H9 (cell line): Measurements from ENCODE around the gene CDH23. TPM values are rescaled to one million over a fixed set of nuclear protein-coding genes. Genes with fewer than 3 reads are reported as not detected.
"Not testable (repeated sequence)": the region's sequence is repeated elsewhere in the genome, so short reads cannot be mapped to it uniquely, and the experiment has no call there.

Source experiments
- DNase-seq: peaks from one replicate; pipeline ENCODE4 v3.0.0-alpha.2; 2017
- H2AFZ ChIP-seq: one replicate; pipeline ENCODE4 v1.6.1; 2013; ENCODE audit warnings: mild to moderate bottlenecking, low read length, control low read depth, moderate library complexity
- H2AK5ac ChIP-seq: 2 replicates; pipeline ENCODE4 v1.6.1; 2013; ENCODE audit warnings: low read length, control low read depth, mixed read lengths; ENCODE audit not compliant: insufficient read length
- H2BK120ac ChIP-seq: one replicate; pipeline ENCODE4 v1.6.1; 2013; ENCODE audit warnings: low read depth, mild to moderate bottlenecking, low read length, control low read depth, inconsistent platforms; ENCODE audit not compliant: poor library complexity, severe bottlenecking
- H2BK12ac ChIP-seq: 2 replicates; pipeline ENCODE4 v1.6.1; 2013; ENCODE audit warnings: low read length, control low read depth, mixed read lengths, low read depth; ENCODE audit not compliant: insufficient read length
- H2BK15ac ChIP-seq: 2 replicates; pipeline ENCODE4 v1.6.1; 2013; ENCODE audit warnings: low read depth, low read length, control low read depth
- H2BK20ac ChIP-seq: one replicate; pipeline ENCODE4 v1.6.1; 2013; ENCODE audit warnings: low read depth, mild to moderate bottlenecking, low read length, control low read depth, inconsistent platforms; ENCODE audit not compliant: poor library complexity, severe bottlenecking
- H2BK5ac ChIP-seq: 2 replicates; pipeline ENCODE4 v1.6.1; 2013; ENCODE audit warnings: low read length, control low read depth, mixed read lengths; ENCODE audit not compliant: insufficient read length
- H3K14ac ChIP-seq: 2 replicates; pipeline ENCODE4 v1.6.1; 2013; ENCODE audit warnings: low read length, control low read depth; ENCODE audit not compliant: insufficient read depth
- H3K18ac ChIP-seq: 2 replicates; pipeline ENCODE4 v1.6.1; 2013; ENCODE audit warnings: low read depth, mild to moderate bottlenecking, mixed read lengths, low read length, control low read depth; ENCODE audit not compliant: insufficient read length
- H3K23ac ChIP-seq: 2 replicates; pipeline ENCODE4 v1.6.1; 2013; ENCODE audit warnings: low read length, control low read depth, mixed read lengths, low read depth; ENCODE audit not compliant: insufficient read length
- H3K23me2 ChIP-seq: 2 replicates; pipeline ENCODE4 v1.6.1; 2013; ENCODE audit warnings: low read depth, mild to moderate bottlenecking, mixed read lengths, low read length, control low read depth; ENCODE audit not compliant: insufficient read length, poor library complexity, severe bottlenecking
- H3K27ac ChIP-seq: 2 replicates; pipeline ENCODE4 v1.5.1; 2013; ENCODE audit warnings: low read length, control low read depth, mixed read lengths, low read depth; ENCODE audit not compliant: insufficient read length
- H3K27me3 ChIP-seq: 2 replicates; pipeline ENCODE4 v1.6.1; 2013; ENCODE audit warnings: low read length, control low read depth, inconsistent platforms; ENCODE audit not compliant: insufficient read depth
- H3K4ac ChIP-seq: 2 replicates; pipeline ENCODE4 v1.6.1; 2013; ENCODE audit warnings: low read depth, mild to moderate bottlenecking, control low read depth, inconsistent platforms, low read length, moderate library complexity
- H3K4me1 ChIP-seq: 2 replicates; pipeline ENCODE4 v1.6.1; 2013; ENCODE audit warnings: low read length, control low read depth, inconsistent platforms; ENCODE audit not compliant: insufficient read depth
- H3K4me2 ChIP-seq: 2 replicates; pipeline ENCODE4 v1.6.1; 2013; ENCODE audit warnings: low read length, control low read depth, mixed read lengths; ENCODE audit not compliant: insufficient read length, insufficient read depth
- H3K56ac ChIP-seq: 2 replicates; pipeline ENCODE4 v1.6.1; 2013; ENCODE audit warnings: low read depth, mild to moderate bottlenecking, mixed read lengths, low read length, control low read depth; ENCODE audit not compliant: insufficient read length
- H3K79me1 ChIP-seq: 2 replicates; pipeline ENCODE4 v1.6.1; 2013; ENCODE audit warnings: low read depth, mild to moderate bottlenecking, moderate library complexity, low read length, control low read depth, inconsistent platforms; ENCODE audit not compliant: insufficient read depth, poor library complexity, severe bottlenecking
- H3K79me2 ChIP-seq: 2 replicates; pipeline ENCODE4 v1.6.1; 2013; ENCODE audit warnings: low read length, control low read depth, inconsistent platforms; ENCODE audit not compliant: insufficient read depth
- H3K9ac ChIP-seq: 2 replicates; pipeline ENCODE4 v1.6.1; 2013; ENCODE audit warnings: low read length, control low read depth, mixed read lengths; ENCODE audit not compliant: insufficient read length; ENCODE audit errors: extremely low read depth
- H3K9me3 ChIP-seq: one replicate; pipeline ENCODE4 v1.6.1; 2013; ENCODE audit warnings: low read depth, low read length, inconsistent platforms; ENCODE audit not compliant: control insufficient read depth
- H3T11ph ChIP-seq: one replicate; pipeline ENCODE4 v1.6.1; 2013; ENCODE audit warnings: mild to moderate bottlenecking, low read length, control low read depth, inconsistent platforms
- H4K20me1 ChIP-seq: one replicate; pipeline ENCODE4 v1.6.1; 2013; ENCODE audit not compliant: control insufficient read depth, insufficient read length, insufficient read depth
- H4K5ac ChIP-seq: 2 replicates; pipeline ENCODE4 v1.6.1; 2013; ENCODE audit warnings: low read depth, mild to moderate bottlenecking, mixed read lengths, low read length, control low read depth; ENCODE audit not compliant: insufficient read length
- H4K8ac ChIP-seq: replicated peaks from 2 replicates; pipeline ENCODE4 v1.6.1; 2013; ENCODE audit warnings: low read length, control low read depth, mixed read lengths, low read depth; ENCODE audit not compliant: insufficient read length
- H4K91ac ChIP-seq: 2 replicates; pipeline ENCODE4 v1.6.1; 2013; ENCODE audit warnings: low read depth, mild to moderate bottlenecking, moderate library complexity, mixed read lengths, low read length, control low read depth; ENCODE audit not compliant: insufficient read length
- H3K27ac Mint-ChIP-seq, 3 experiments: 2 replicates in 2 of 3; 3 replicates in 1 of 3; pipeline ENCODE4 v1.8.0; 2020 to 2021; ENCODE audit warnings: mixed read lengths in 3 of 3, mild to moderate bottlenecking in 1 of 3, moderate library complexity in 1 of 3
- H3K27me3 Mint-ChIP-seq: 2 replicates; pipeline ENCODE4 v1.8.0; 2021; ENCODE audit warnings: low read depth, mild to moderate bottlenecking, moderate library complexity, mixed read lengths
- H3K36me3 Mint-ChIP-seq, 3 experiments: 2 replicates in 2 of 3; 3 replicates in 1 of 3; pipeline ENCODE4 v1.8.0; 2020 to 2021; ENCODE audit warnings: low read depth in 3 of 3, mixed read lengths in 3 of 3; ENCODE audit not compliant: insufficient read depth in 1 of 3
- H3K4me1 Mint-ChIP-seq, 2 experiments: 2 replicates each; pipeline ENCODE4 v1.8.0; 2020; ENCODE audit warnings: mixed read lengths in 2 of 2
- H3K4me3 Mint-ChIP-seq, 2 experiments: 2 replicates in 1 of 2; 3 replicates in 1 of 2; pipeline ENCODE4 v1.8.0; 2020 to 2021; ENCODE audit warnings: mild to moderate bottlenecking in 2 of 2, mixed read lengths in 2 of 2, moderate library complexity in 1 of 2
- H3K9me3 Mint-ChIP-seq, 2 experiments: 2 replicates in 1 of 2; 3 replicates in 1 of 2; pipeline ENCODE4 v1.8.0; 2020; ENCODE audit warnings: mild to moderate bottlenecking in 2 of 2, mixed read lengths in 2 of 2, moderate library complexity in 1 of 2
- CTCF ChIP-seq: fragments of 200-600 bp; sonication (generic); conservative IDR thresholded peaks from 3 replicates; pipeline ENCODE4 v1.8.0; 2021; ENCODE audit warnings: antibody characterized with exemption, mild to moderate bottlenecking
- WGBS: extraction: QIAGEN DNeasy Blood & Tissue Kit; methylation state at CpG from one replicate; pipeline ENCODE4 v1.1.7; 2013; ENCODE audit warnings: missing lambda C conversion rate, low lambda C conversion rate, mixed read lengths; ENCODE audit not compliant: insufficient read length; ENCODE audit errors: extremely low coverage; 5-methylcytosine and 5-hydroxymethylcytosine counted together
- total RNA-seq: library from RNA; stranded (reverse); gene quantifications from 2 replicates; pipeline ENCODE4 v1.2.1, GENCODE V29; 2021

The CDH23 gene
- total RNA-seq, 1 experiment from 2014 or later: 2.1 TPM

GRCh38 chr10:71599518-71599917 lies 202.8 kb downstream of the CDH23 start:
- Histone ChIP-seq H3K9me3 (no peaks in the 10 kb centered on the region), H3T11ph (no peak overlapping the region), H2BK12ac (no peak overlapping the region), H3K56ac (no peak overlapping the region), H2AFZ (no peak overlapping the region), H3K27ac (no peak overlapping the region), H3K23me2 (no peaks in the 10 kb centered on the region), H3K79me1 (no peaks in the 10 kb centered on the region), H2BK15ac (no peak overlapping the region), H3K23ac (no peak overlapping the region), H2AK5ac (no peak overlapping the region), H4K5ac (no peak overlapping the region), H3K4ac (no peak overlapping the region), H3K4me1 (no peaks in the 10 kb centered on the region), H2BK20ac (no peak overlapping the region), H3K9ac (no peak overlapping the region), H4K91ac (no peak overlapping the region), H3K27me3 (no peaks in the 10 kb centered on the region), H3K14ac (no peak overlapping the region), H4K8ac (no peak overlapping the region), H3K79me2 (no peaks in the 10 kb centered on the region), H3K18ac (no peak overlapping the region), H2BK120ac (no peak overlapping the region), H4K20me1 (no peaks in the 10 kb centered on the region), H2BK5ac (no peak overlapping the region), H3K4me2 (no peak overlapping the region)
- Mint-ChIP-seq H3K9me3 (no peaks in the 10 kb centered on the region), H3K36me3 (no peaks in the 10 kb centered on the region), H3K4me1 (peaks cover 9 to 22% of the 10 kb centered on the region in 2 experiments), H3K27me3 (no peaks in the 10 kb centered on the region; the same call in 1 of the 2 replicates), H3K27ac (no peak overlapping the region), H3K4me3 (no peak overlapping the region)
- no CpG with 5 or more reads among the region's 2 CpGs for WGBS
- no peak for TF ChIP-seq CTCF
- DNase-seq: no peak

GRCh38 chr10:71600242-71600641 lies 203.5 kb downstream of the CDH23 start:
- H3K79me1 ChIP-seq, H3K4me3 Mint-ChIP-seq, H3K27ac Mint-ChIP-seq, H3K4me2 ChIP-seq, H3K79me2 ChIP-seq, H2AK5ac ChIP-seq, H3K9ac ChIP-seq, H3K36me3 Mint-ChIP-seq, H3K23ac ChIP-seq, H3K18ac ChIP-seq, H4K8ac ChIP-seq, H2BK20ac ChIP-seq, H2BK15ac ChIP-seq, H2BK12ac ChIP-seq, H3K23me2 ChIP-seq, H4K91ac ChIP-seq, H2AFZ ChIP-seq, H2BK5ac ChIP-seq, H3K9me3 Mint-ChIP-seq, H2BK120ac ChIP-seq, H3K27me3 ChIP-seq, H3K14ac ChIP-seq, H3K4ac ChIP-seq, H3K4me1 ChIP-seq, H4K5ac ChIP-seq, H3T11ph ChIP-seq, H3K27ac ChIP-seq, H4K20me1 ChIP-seq, DNase-seq, H3K9me3 ChIP-seq, H3K56ac ChIP-seq, H3K27me3 Mint-ChIP-seq: not testable (repeated sequence)
- H3K4me1 Mint-ChIP-seq: peaks cover 13 to 25% of the 10 kb centered on the region in 2 experiments
- no CpG with 5 or more reads among the region's 8 CpGs for WGBS
